K562 (cell line): ENCODE measurements around the gene FCRL3. TPM values are rescaled to one million over a fixed set of nuclear protein-coding genes. Genes with fewer than 3 reads are reported as not detected.

Experiments used
- ATAC-seq: fragments of 200-7000 bp; cut with Tn5 transposase; 3 replicates; pipeline ENCODE4 v1.9.1; 2020; ENCODE audit warnings: moderate library complexity
- BruUV-seq: library from RNA; stranded (reverse); fragments of 400-500 nt; replicated peaks from 2 replicates; lab custom pipeline; 2021; lab: Mats Ljungman, UMichigan
- CTCF ChIA-PET: fragments of 300-600 bp; formaldehyde crosslinking; extraction: SDS; loops from one replicate; lab custom pipeline; 2021; ENCODE audit warnings: low intra/inter-chr PET ratio; lab: Yijun Ruan, JAX
- POLR2A ChIA-PET: fragments of 300-600, 350-650 bp; sonication (Branson Sonifier 250); formaldehyde crosslinking; extraction: SDS; loops from one replicate; lab custom pipeline; 2021; ENCODE audit warnings: antibody characterized with exemption, inconsistent platforms; lab: Yijun Ruan, JAX
- DNase-seq, 4 experiments: peaks; one replicate each; pipeline versions ENCODE4 v3.0.0 to v3.0.0-alpha.2; 2011 to 2018; ENCODE audit warnings: low spot score in 3 of 4, mixed read lengths in 3 of 4; ENCODE audit errors: extremely low read depth in 1 of 4
- FAIRE-seq: peaks from 2 replicates; lab custom pipeline; 2011; peaks lifted over from hg19 to GRCh38; lab: Jason Lieb, UNC
- H2AFZ ChIP-seq: 2 replicates; pipeline ENCODE4 v1.6.0; 2011; ENCODE audit warnings: low read depth, low read length, control low read depth, inconsistent platforms
- H3K27ac ChIP-seq: fragments of 200-600 bp; 3 replicates; pipeline ENCODE4 v1.8.0; 2011; ENCODE audit warnings: low read depth, mild to moderate bottlenecking, control low read depth, inconsistent platforms, low read length, moderate library complexity, mixed read lengths; ENCODE audit errors: extremely low read depth
- H3K27me3 ChIP-seq, 2 experiments: fragments of 300-600 bp in 1 of 2; 2 replicates in 1 of 2; 3 replicates in 1 of 2; pipeline versions ENCODE4 v1.6.0 to v1.8.0; 2011; ENCODE audit warnings: inconsistent platforms in 2 of 2, low read length in 2 of 2, mild to moderate bottlenecking in 1 of 2, mixed read lengths in 1 of 2, moderate library complexity in 1 of 2; ENCODE audit not compliant: control insufficient read depth in 2 of 2, insufficient read depth in 2 of 2
- H3K36me3 ChIP-seq: fragments of 300-600 bp; 3 replicates; pipeline ENCODE4 v1.8.0; 2011; ENCODE audit warnings: mild to moderate bottlenecking, low read length, inconsistent platforms; ENCODE audit not compliant: control insufficient read depth, insufficient read depth
- H3K4me1 ChIP-seq, 2 experiments: fragments of 200-600 bp in 1 of 2; replicated peaks in 1 of 2; 2 replicates in 1 of 2; 3 replicates in 1 of 2; pipeline versions ENCODE4 v1.5.1 to v1.8.0; 2011; ENCODE audit warnings: inconsistent platforms in 2 of 2, low read length in 2 of 2, mild to moderate bottlenecking in 1 of 2, mixed read lengths in 1 of 2, moderate library complexity in 1 of 2; ENCODE audit not compliant: control insufficient read depth in 2 of 2, insufficient read depth in 2 of 2
- H3K4me2 ChIP-seq: 2 replicates; pipeline ENCODE4 v1.6.1; 2011; ENCODE audit warnings: low read length, control low read depth, inconsistent platforms, mixed read lengths; ENCODE audit not compliant: insufficient read depth
- H3K4me3 ChIP-seq: fragments of 200-600 bp; sonication (generic), shearing (Covaris generic); 2 replicates; pipeline ENCODE4 v1.5.1; 2016; ENCODE audit warnings: control low read depth, inconsistent platforms
- H3K79me2 ChIP-seq: fragments of 200-600 bp; 3 replicates; pipeline ENCODE4 v1.8.0; 2011; ENCODE audit warnings: low read length, inconsistent platforms; ENCODE audit not compliant: control insufficient read depth, insufficient read depth
- H3K9ac ChIP-seq, 2 experiments: 2 replicates each; pipeline versions ENCODE4 v1.6.0 to v1.6.1; 2011; ENCODE audit warnings: low read depth in 2 of 2, low read length in 2 of 2, control low read depth in 1 of 2, inconsistent platforms in 1 of 2, mild to moderate bottlenecking in 1 of 2, mixed read lengths in 1 of 2; ENCODE audit not compliant: insufficient read depth in 1 of 2
- H3K9me1 ChIP-seq: one replicate; pipeline ENCODE4 v1.6.0; 2011; ENCODE audit warnings: inconsistent platforms, mild to moderate bottlenecking, low read length, moderate library complexity; ENCODE audit not compliant: control insufficient read depth, insufficient read depth
- H3K9me3 ChIP-seq: replicated peaks from 2 replicates; pipeline ENCODE4 v1.5.1; 2011; ENCODE audit warnings: low read depth, low read length, inconsistent platforms; ENCODE audit not compliant: control insufficient read depth, insufficient read depth
- H4K20me1 ChIP-seq: replicated peaks from 2 replicates; pipeline ENCODE4 v1.6.1; 2011; ENCODE audit warnings: low read length, inconsistent platforms, mixed read lengths; ENCODE audit not compliant: control insufficient read depth, insufficient read depth
- BRF2 ChIP-seq: IDR thresholded peaks from 3 replicates; pipeline ENCODE4 v1.6.1; 2011; ENCODE audit warnings: borderline replicate concordance, mild to moderate bottlenecking; ENCODE audit not compliant: insufficient read length, insufficient read depth
- DLX4 ChIP-seq: fragments of 250-450 bp; sonication (Bioruptor Pico); IDR thresholded peaks from 2 replicates; pipeline ENCODE4 v1.6.1; 2021; ENCODE audit warnings: mild to moderate bottlenecking
- ETS1 ChIP-seq: conservative IDR thresholded peaks from 2 replicates; pipeline ENCODE4 v1.6.1; 2011; ENCODE audit warnings: low read depth, mild to moderate bottlenecking, low read length; ENCODE audit not compliant: control insufficient read depth
- EWSR1 ChIP-seq: fragments of 450-650 bp; IDR thresholded peaks from 2 replicates; pipeline ENCODE4 v1.6.1; 2018; ENCODE audit warnings: borderline replicate concordance, mild to moderate bottlenecking, low read depth, moderate library complexity; ENCODE audit not compliant: partially characterized antibody
- SIN3B ChIP-seq: fragments of 450-650 bp; IDR thresholded peaks from 2 replicates; pipeline ENCODE4 v1.6.1; 2017; ENCODE audit warnings: low read depth, mild to moderate bottlenecking, moderate library complexity
- SP2 ChIP-seq: IDR thresholded peaks from 2 replicates; pipeline ENCODE4 v1.6.1; 2011; ENCODE audit warnings: mild to moderate bottlenecking, low read depth, low read length, moderate library complexity; ENCODE audit not compliant: poor library complexity, severe bottlenecking; ENCODE audit errors: extremely low read depth
- STAT6 ChIP-seq: sonication (generic); formaldehyde crosslinking; IDR thresholded peaks from 2 replicates; pipeline ENCODE4 v1.8.1; 2023; ENCODE audit warnings: mild to moderate bottlenecking, missing genetic modification reagents
- ZFX ChIP-seq: sonication (generic); formaldehyde crosslinking; IDR thresholded peaks from 2 replicates; pipeline ENCODE4 v1.8.0; 2022; ENCODE audit warnings: mild to moderate bottlenecking, missing genetic modification reagents, moderate library complexity
- ZNF583 ChIP-seq: fragments of 250-450 bp; sonication (Bioruptor Pico); IDR thresholded peaks from 2 replicates; pipeline ENCODE4 v1.4.0; 2020
- ZNF589 ChIP-seq: fragments of 200-800 bp; sonication (Bioruptor generic); IDR thresholded peaks from 2 replicates; pipeline ENCODE4 v1.6.1; 2016; ENCODE audit warnings: low read depth, missing genetic modification characterization, missing compliant biosample characterization
- WGBS: fragments of 100-300 bp; shearing (Covaris generic); methylation state at CpG from one replicate; pipeline ENCODE4 v1.1.6; 2016; ENCODE audit warnings: low coverage, mixed read lengths; ENCODE audit not compliant: insufficient coverage; ENCODE audit errors: missing lambda C conversion rate; 5-methylcytosine and 5-hydroxymethylcytosine counted together
- in situ Hi-C: fragments of 300-500 bp; cut with MboI; formaldehyde crosslinking; loops from 4 replicates; pipeline ENCODE4 v1.15.0; 2018; ENCODE audit warnings: inconsistent platforms, mixed read lengths
- intact Hi-C: fragments of 100-400 bp; cut with micrococcal nuclease; formaldehyde crosslinking; loops from 2 replicates; pipeline ENCODE4 v1.14.2; 2022
- polyA plus RNA-seq, 8 experiments: library from polyadenylated mRNA; depleted of rRNA in 4 of 8; stranded (reverse) in 5 of 8; unstranded in 3 of 8; fragments of >200 nt; fragmentation: Nextera tagmentation in 2 of 8; fragmentation: Illumina TruSeq in 1 of 8; extraction: Ambion mirVana in 2 of 8; extraction: Trizol in 1 of 8; gene quantifications; 2 replicates each; pipeline versions ENCODE4 v1.2.1 to v1.2.3, GENCODE V29; 2011 to 2014; ENCODE audit warnings: inconsistent platforms in 1 of 8, missing spikeins in 1 of 8
- total RNA-seq, 7 experiments: library from RNA; depleted of rRNA in 6 of 7; stranded (reverse); fragments of >200 nt in 6 of 7; fragmentation: Illumina TruSeq in 2 of 7; extraction: Trizol in 2 of 7; gene quantifications; 2 replicates each; pipeline versions ENCODE4 v1.2.1 to v1.2.3, GENCODE V29; 2011 to 2021; ENCODE audit warnings: low replicate concordance in 1 of 7

The FCRL3 gene
- total and polyA plus RNA-seq, 9 of the 15 experiments (the other 6 are each of a cell fraction or from before 2014, with no cell fraction given): not detected

- H3K27ac ChIP-seq: no peak overlapping the region
- ATAC-seq: no peak
- no peaks in the 10 kb centered on the region for H3K79me2 ChIP-seq
- H2AFZ ChIP-seq: no peak overlapping the region
- no peaks in the 10 kb centered on the region for H3K4me1 ChIP-seq
- H3K36me3 ChIP-seq: no peaks in the 10 kb centered on the region
- 1% methylated on average over 5 of the region's 5 CpGs for WGBS
- no peaks in the 10 kb centered on the region for H3K27me3 ChIP-seq
- no peak for FAIRE-seq
- BruUV-seq: no TSS peak
- no peak for TF ChIP-seq DLX4 (CRISPR knock-in tag)
- TF ChIP-seq ZNF589: no peak
- no peak for TF ChIP-seq SP2
- no peak for TF ChIP-seq ZFX (CRISPR knock-in tag)
- TF ChIP-seq ZNF583: no peak
- TF ChIP-seq SIN3B: no peak
- no peak overlapping the region for H3K9ac ChIP-seq
- H3K4me2 ChIP-seq: no peak overlapping the region
- intact Hi-C loops (no loop called here), in situ Hi-C loops (no loop called here)
- DNase-seq: no peak
- H3K9me1 ChIP-seq: no peaks in the 10 kb centered on the region
- ChIA-PET POLR2A (no interaction called here), CTCF (no interaction called here)
- no peaks in the 10 kb centered on the region for H4K20me1 ChIP-seq
- no peak overlapping the region for H3K4me3 ChIP-seq
- no peaks in the 10 kb centered on the region for H3K9me3 ChIP-seq
These were observed 1.8 kb upstream of the FCRL3 start for GRCh38 chr1:157702308-157702825.

GRCh38 chr1:157700305-157700704, 264 bp downstream of the FCRL3 start:
- DNase-seq (no peak), ATAC-seq (no peak), FAIRE-seq (no peak)
- Histone ChIP-seq H3K36me3 (no peaks in the 10 kb centered on the region), H3K27ac (no peak overlapping the region), H2AFZ (no peak overlapping the region), H3K27me3 (no peaks in the 10 kb centered on the region), H3K4me2 (no peak overlapping the region), H3K79me2 (no peaks in the 10 kb centered on the region), H4K20me1 (no peaks in the 10 kb centered on the region), H3K9ac (no peak overlapping the region), H3K9me1 (no peaks in the 10 kb centered on the region), H3K4me1 (no peaks in the 10 kb centered on the region), H3K4me3 (no peak overlapping the region), H3K9me3 (no peaks in the 10 kb centered on the region)
- 0% methylated on average over 4 of the region's 5 CpGs for WGBS
- BruUV-seq: no TSS peak
- CTCF ChIA-PET: no interaction called here
- POLR2A ChIA-PET: no interaction called here
- in situ Hi-C loops (no loop called here), intact Hi-C loops (no loop called here)
- no peak for TF ChIP-seq STAT6 (CRISPR knock-in tag)
- TF ChIP-seq ETS1: no peak
- no peak for TF ChIP-seq EWSR1
- no peak for TF ChIP-seq BRF2
